Raji (cell line): ENCODE measurements around the gene R3HDM4.

Experiments
- POLR2A ChIP-seq: IDR thresholded peaks from 2 replicates; pipeline ENCODE4 v1.6.1; 2011; ENCODE audit warnings: low read depth, low read length, control low read depth; ENCODE audit not compliant: insufficient read depth

The R3HDM4 gene

GRCh38 chr19:852136-853013 is 60.6 kb downstream of the R3HDM4 start, which contains the start of gene ELANE:
TSS of gene ELANE (plus strand) at chr19:852303. CDS start at chr19:852329, 26 bp downstream.
- no peak for TF ChIP-seq POLR2A

GRCh38 chr19:850979-851335 is 62.1 kb downstream of the R3HDM4 start:
- TF ChIP-seq POLR2A = no peak

GRCh38 chr19:850221-850978 is 62.6 kb downstream of the R3HDM4 start:
- TF ChIP-seq POLR2A = no peak

GRCh38 chr19:848386-848921 is 64.6 kb downstream of the R3HDM4 start:
- no peak for TF ChIP-seq POLR2A
